Fibroblast of lung (primary cell): ENCODE results near the gene BCL2L12.
"Not testable (repeated sequence)": the region's sequence is repeated elsewhere in the genome, so short reads cannot be mapped to it uniquely, and the experiment has no call there.

Experiments
- CTCF ChIP-seq, 2 donors: IDR thresholded peaks in 1 of 2; conservative IDR thresholded peaks in 1 of 2; 1 replicate in 1 of 2; 2 replicates in 1 of 2; pipeline ENCODE4 v1.5.1; 2011 to 2012; ENCODE audit warnings: low read length in 2 of 2, control low read depth in 1 of 2, inconsistent platforms in 1 of 2, low read depth in 1 of 2, mild to moderate bottlenecking in 1 of 2
- EZH2 ChIP-seq: IDR thresholded peaks from 2 replicates; pipeline ENCODE4 v1.5.1; 2012; ENCODE audit warnings: low read length, control low read depth, mild to moderate bottlenecking; ENCODE audit errors: missing control alignments

GRCh38 chr19:49633273-49633672 is 32.5 kb upstream of the BCL2L12 start:
- not testable (repeated sequence) for TF ChIP-seq CTCF (conservative IDR thresholded peaks at IDR 0.05 in 1 of 2, IDR thresholded peaks at IDR 0.05 in 1 of 2; ENCODE audit: low read depth in 1 of 2, low read length in 2 of 2); EZH2
